ENCODE data around the gene AIF1L. TPM values are rescaled to one million over a fixed set of nuclear protein-coding genes. Genes with fewer than 3 reads are reported as not detected.

Gene AIF1L
- total and polyA plus RNA-seq, 2 experiments from 2014 or later, result 14.3 to 18.8 TPM

- H3K4me1 ChIP-seq (ENCODE audit: low read depth), result no peaks in the 10 kb centered on the region
- peak in 1 of 2 donors; percentile 51 for DNase-seq (ENCODE audit: low read depth in 1 of 2, low spot score in 1 of 2)
- H3K27me3 ChIP-seq, result no peaks in the 10 kb centered on the region
- TF ChIP-seq, protein P1, sequence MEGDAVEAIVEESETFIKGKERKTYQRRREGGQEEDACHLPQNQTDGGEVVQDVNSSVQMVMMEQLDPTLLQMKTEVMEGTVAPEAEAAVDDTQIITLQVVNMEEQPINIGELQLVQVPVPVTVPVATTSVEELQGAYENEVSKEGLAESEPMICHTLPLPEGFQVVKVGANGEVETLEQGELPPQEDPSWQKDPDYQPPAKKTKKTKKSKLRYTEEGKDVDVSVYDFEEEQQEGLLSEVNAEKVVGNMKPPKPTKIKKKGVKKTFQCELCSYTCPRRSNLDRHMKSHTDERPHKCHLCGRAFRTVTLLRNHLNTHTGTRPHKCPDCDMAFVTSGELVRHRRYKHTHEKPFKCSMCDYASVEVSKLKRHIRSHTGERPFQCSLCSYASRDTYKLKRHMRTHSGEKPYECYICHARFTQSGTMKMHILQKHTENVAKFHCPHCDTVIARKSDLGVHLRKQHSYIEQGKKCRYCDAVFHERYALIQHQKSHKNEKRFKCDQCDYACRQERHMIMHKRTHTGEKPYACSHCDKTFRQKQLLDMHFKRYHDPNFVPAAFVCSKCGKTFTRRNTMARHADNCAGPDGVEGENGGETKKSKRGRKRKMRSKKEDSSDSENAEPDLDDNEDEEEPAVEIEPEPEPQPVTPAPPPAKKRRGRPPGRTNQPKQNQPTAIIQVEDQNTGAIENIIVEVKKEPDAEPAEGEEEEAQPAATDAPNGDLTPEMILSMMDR (IDR thresholded peaks at IDR 0.05; ENCODE audit: low read depth, low read length), result no peak
- H3K4me3 ChIP-seq, result no peak overlapping the region
- H3K9me3 ChIP-seq (ENCODE audit: low read depth), result no peaks in the 10 kb centered on the region
- H3K27ac ChIP-seq, result no peak overlapping the region
- no peaks in the 10 kb centered on the region for H3K36me3 ChIP-seq
Measured at GRCh38 chr9:131094622-131095021, 1.7 kb upstream of the AIF1L start.

- Histone ChIP-seq H3K36me3 (no peaks in the 10 kb centered on the region), H3K27ac (no peak overlapping the region), H3K27me3 (no peaks in the 10 kb centered on the region), H3K4me1 (ENCODE audit: low read depth) (peaks cover 3% of the 10 kb centered on the region), H3K9me3 (ENCODE audit: low read depth) (no peaks in the 10 kb centered on the region), H3K4me3 (peak overlapping the region; percentile 57)
- DNase-seq (ENCODE audit: low read depth in 1 of 2, low spot score in 1 of 2), result no peak
- TF ChIP-seq, protein P1 (IDR thresholded peaks at IDR 0.05; ENCODE audit: low read depth, low read length), result no peak
Measured at GRCh38 chr9:131095666-131096268, 564 bp upstream of the AIF1L start.

GRCh38 chr9:131097126-131097947, 1.0 kb downstream of the AIF1L start:
- Histone ChIP-seq H3K27ac (no peak overlapping the region), H3K4me3 (peak overlapping the region; percentile 57), H3K9me3 (ENCODE audit: low read depth) (no peaks in the 10 kb centered on the region), H3K36me3 (no peaks in the 10 kb centered on the region), H3K4me1 (ENCODE audit: low read depth) (peaks cover 3% of the 10 kb centered on the region), H3K27me3 (no peaks in the 10 kb centered on the region)
- no peak for DNase-seq (ENCODE audit: low read depth in 1 of 2, low spot score in 1 of 2)
- TF ChIP-seq, protein P1 (IDR thresholded peaks at IDR 0.05; ENCODE audit: low read depth, low read length), result no peak

DNA sequence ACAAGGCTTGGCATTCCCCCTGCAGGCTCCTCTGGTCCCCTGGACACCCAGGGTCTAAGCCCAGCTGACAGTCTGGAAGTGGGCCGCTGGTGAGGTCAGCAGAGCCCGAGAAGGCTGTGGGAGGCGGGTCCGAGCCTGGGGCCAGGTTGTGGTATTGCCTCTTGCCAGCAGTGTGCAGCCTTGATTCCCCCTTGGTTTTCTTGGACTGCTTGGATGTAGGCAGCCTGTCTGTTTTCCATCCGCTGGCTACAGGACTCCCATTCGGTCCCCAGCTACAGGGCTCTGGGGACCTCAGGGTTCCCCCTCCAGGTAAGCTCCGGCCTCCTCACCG, 1.6 kb downstream of the AIF1L start:
- TF ChIP-seq, protein P1 (IDR thresholded peaks at IDR 0.05; ENCODE audit: low read depth, low read length), result no peak
- no peaks in the 10 kb centered on the region for H3K36me3 ChIP-seq
- no peak for DNase-seq (ENCODE audit: low read depth in 1 of 2, low spot score in 1 of 2)
- no peak overlapping the region for H3K27ac ChIP-seq
- H3K4me3 ChIP-seq, result no peak overlapping the region
- H3K4me1 ChIP-seq (ENCODE audit: low read depth), result peaks cover 3% of the 10 kb centered on the region
- H3K27me3 ChIP-seq, result no peaks in the 10 kb centered on the region
- no peaks in the 10 kb centered on the region for H3K9me3 ChIP-seq (ENCODE audit: low read depth)

GRCh38 chr9:131098391-131099101, 2.2 kb downstream of the AIF1L start:
- no peaks in the 10 kb centered on the region for H3K36me3 ChIP-seq
- TF ChIP-seq, protein P1 (IDR thresholded peaks at IDR 0.05; ENCODE audit: low read depth, low read length), result no peak
- no peak overlapping the region for H3K4me3 ChIP-seq
- DNase-seq (ENCODE audit: low read depth in 1 of 2, low spot score in 1 of 2), result no peak
- no peaks in the 10 kb centered on the region for H3K9me3 ChIP-seq (ENCODE audit: low read depth)
- H3K4me1 ChIP-seq (ENCODE audit: low read depth), result peaks cover 3% of the 10 kb centered on the region
- H3K27ac ChIP-seq, result no peak overlapping the region
- no peaks in the 10 kb centered on the region for H3K27me3 ChIP-seq
